ENCODE results near the gene MACROD2. TPM values are rescaled to one million over a fixed set of nuclear protein-coding genes. Genes with fewer than 3 reads are reported as not detected.

The MACROD2 gene
- total and polyA plus RNA-seq, 2 of the 4 experiments (the other 2 are of a cell fraction) = not detected

- no peak for DNase-seq
- H3K9me1 ChIP-seq (ENCODE audit: insufficient read depth, low read length) = no peaks in the 10 kb centered on the region
- H3K27me3 ChIP-seq (ENCODE audit: control insufficient read depth, insufficient read depth, low read length) = no peaks in the 10 kb centered on the region
- dilution Hi-C loops (cut with HindIII; ENCODE audit: low sequenced_read_pairs, unreplicated experiment) (no loop called here), intact Hi-C loops (cut with micrococcal nuclease) (no loop called here), in situ Hi-C loops (cut with MboI; ENCODE audit: low sequenced_read_pairs) (no loop called here)
- CTCF ChIA-PET = no interaction called here
- no peak overlapping the region for H2BK120ac ChIP-seq (ENCODE audit: low read depth, low read length)
- H2BK5ac ChIP-seq (ENCODE audit: low read depth, low read length, poor library complexity, severe bottlenecking) = no peak overlapping the region
- no peak overlapping the region for H2AFZ ChIP-seq (replicated peaks; ENCODE audit: low read length, poor library complexity)
- no peak overlapping the region for H3K27ac ChIP-seq (ENCODE audit: insufficient read depth, low read length)
- no peaks in the 10 kb centered on the region for H3K4me1 ChIP-seq (ENCODE audit: control insufficient read depth, insufficient read depth, low read length)
- no peak overlapping the region for H3K9ac ChIP-seq (ENCODE audit: low read depth, low read length)
- H4K5ac ChIP-seq (ENCODE audit: low read depth, low read length) = no peak overlapping the region
- no peaks in the 10 kb centered on the region for H3K9me3 ChIP-seq (ENCODE audit: control insufficient read depth, insufficient read depth, low read length)
- H4K8ac ChIP-seq (ENCODE audit: low read depth in 2 of 2, low read length in 2 of 2) = no peak overlapping the region
- no peak overlapping the region for H4K91ac ChIP-seq (ENCODE audit: insufficient read depth, low read depth, low read length)
- H3K56ac ChIP-seq (ENCODE audit: extremely low read depth, insufficient read depth, low read length) = no peak overlapping the region
- H3K4ac ChIP-seq (ENCODE audit: low read depth, low read length) = no peak overlapping the region
- no peak overlapping the region for H2AK9ac ChIP-seq (replicated peaks; ENCODE audit: low read depth, low read length, poor library complexity)
- no TSS peak for BruUV-seq (replicated peaks)
- no peak overlapping the region for H2AK5ac ChIP-seq (ENCODE audit: low read depth, low read length)
- H2BK20ac ChIP-seq (ENCODE audit: low read depth, low read length) = no peak overlapping the region
- no peak overlapping the region for H3K4me3 ChIP-seq (ENCODE audit: insufficient read depth, low read depth, low read length)
- H3K14ac ChIP-seq (replicated peaks; ENCODE audit: low read depth, low read length) = no peak overlapping the region
- no CpG with 5 or more reads among the region's 2 CpGs for WGBS, 2 experiments (ENCODE audit: extremely low coverage in 2 of 2, insufficient read length in 1 of 2)
- POLR2A ChIA-PET (ENCODE audit: unreplicated experiment) = no interaction called here
- no peaks in the 10 kb centered on the region for H3K79me1 ChIP-seq (ENCODE audit: low read depth in 1 of 2, low read length in 2 of 2)
- no peak overlapping the region for H3K4me2 ChIP-seq (ENCODE audit: low read depth, low read length)
- no peak overlapping the region for H3K18ac ChIP-seq (ENCODE audit: low read depth, low read length)
- no peaks in the 10 kb centered on the region for H4K20me1 ChIP-seq (ENCODE audit: insufficient read depth, low read length)
- no peaks in the 10 kb centered on the region for H3K36me3 ChIP-seq (ENCODE audit: control insufficient read depth, insufficient read depth, low read length)
- ATAC-seq (ENCODE audit: low read depth) = no peak
- TF ChIP-seq MXI1 (IDR thresholded peaks at IDR 0.05; ENCODE audit: borderline replicate concordance, low read depth, low read length) (no peak), CEBPB (IDR thresholded peaks at IDR 0.05; ENCODE audit: low read depth, low read length) (no peak), POLR2A (IDR thresholded peaks at IDR 0.05; ENCODE audit: low read depth, low read length) (no peak), RFX5 (IDR thresholded peaks at IDR 0.05; ENCODE audit: low read depth, low read length) (no peak)
- H3K23ac ChIP-seq (ENCODE audit: low read depth, low read length) = no peak overlapping the region
- H2BK15ac ChIP-seq (ENCODE audit: low read depth, low read length) = no peak overlapping the region
Observed at GRCh38 chr20:15623215-15623614, 1627.9 kb downstream of the MACROD2 start.

Measured in IMR-90 (cell line).